Erythroblast (primary cell): ENCODE measurements around the gene KRTAP9-3.
"Not testable (repeated sequence)": the region's sequence is repeated elsewhere in the genome, so short reads cannot be mapped to it uniquely, and the experiment has no call there.

ENCODE experiments used
- GATA1 ChIP-seq: IDR thresholded peaks from 2 replicates; pipeline ENCODE4 v1.6.1; 2011; ENCODE audit warnings: low read depth, mild to moderate bottlenecking, control low read depth, low read length, moderate library complexity
- POLR2A ChIP-seq: IDR thresholded peaks from 2 replicates; pipeline ENCODE4 v1.6.1; 2011; ENCODE audit warnings: mild to moderate bottlenecking, low read length

DNA sequence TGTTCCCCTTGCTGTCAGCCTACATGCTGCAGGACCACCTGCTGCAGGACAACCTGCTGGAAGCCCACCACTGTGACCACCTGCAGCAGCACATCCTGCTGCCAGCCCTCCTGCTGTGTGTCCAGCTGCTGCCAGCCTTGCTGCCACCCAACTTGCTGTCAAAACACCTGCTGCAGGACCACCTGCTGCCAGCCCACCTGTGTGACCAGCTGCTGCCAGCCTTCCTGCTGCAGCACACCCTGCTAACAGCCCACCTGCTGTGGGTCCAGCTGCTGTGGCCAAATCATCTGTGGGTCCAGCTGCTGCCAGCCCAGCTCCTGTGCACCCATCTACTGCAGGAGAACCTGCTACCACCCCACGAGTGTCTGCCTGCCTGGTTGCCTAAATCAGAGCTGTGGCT is 39.1 kb downstream of the KRTAP9-3 start:
- not testable (repeated sequence) for TF ChIP-seq GATA1, POLR2A
